Measurements from ENCODE around the gene CYP2A13.

DNA sequence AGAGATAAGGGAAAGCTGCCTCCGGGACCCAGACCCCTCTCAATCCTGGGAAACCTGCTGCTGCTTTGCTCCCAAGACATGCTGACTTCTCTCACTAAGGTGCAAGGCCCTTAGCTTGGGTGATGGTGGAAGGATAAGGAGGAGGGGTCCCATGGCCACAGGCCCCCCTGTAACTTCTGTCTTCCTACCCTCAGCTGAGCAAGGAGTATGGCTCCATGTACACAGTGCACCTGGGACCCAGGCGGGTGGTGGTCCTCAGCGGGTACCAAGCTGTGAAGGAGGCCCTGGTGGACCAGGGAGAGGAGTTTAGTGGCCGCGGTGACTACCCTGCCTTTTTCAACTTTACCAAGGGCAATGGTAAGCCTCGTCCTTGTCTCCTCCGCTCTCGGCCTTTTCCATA is 28.0 kb downstream of the CYP2A13 start:
- TF ChIP-seq, protein P1, sequence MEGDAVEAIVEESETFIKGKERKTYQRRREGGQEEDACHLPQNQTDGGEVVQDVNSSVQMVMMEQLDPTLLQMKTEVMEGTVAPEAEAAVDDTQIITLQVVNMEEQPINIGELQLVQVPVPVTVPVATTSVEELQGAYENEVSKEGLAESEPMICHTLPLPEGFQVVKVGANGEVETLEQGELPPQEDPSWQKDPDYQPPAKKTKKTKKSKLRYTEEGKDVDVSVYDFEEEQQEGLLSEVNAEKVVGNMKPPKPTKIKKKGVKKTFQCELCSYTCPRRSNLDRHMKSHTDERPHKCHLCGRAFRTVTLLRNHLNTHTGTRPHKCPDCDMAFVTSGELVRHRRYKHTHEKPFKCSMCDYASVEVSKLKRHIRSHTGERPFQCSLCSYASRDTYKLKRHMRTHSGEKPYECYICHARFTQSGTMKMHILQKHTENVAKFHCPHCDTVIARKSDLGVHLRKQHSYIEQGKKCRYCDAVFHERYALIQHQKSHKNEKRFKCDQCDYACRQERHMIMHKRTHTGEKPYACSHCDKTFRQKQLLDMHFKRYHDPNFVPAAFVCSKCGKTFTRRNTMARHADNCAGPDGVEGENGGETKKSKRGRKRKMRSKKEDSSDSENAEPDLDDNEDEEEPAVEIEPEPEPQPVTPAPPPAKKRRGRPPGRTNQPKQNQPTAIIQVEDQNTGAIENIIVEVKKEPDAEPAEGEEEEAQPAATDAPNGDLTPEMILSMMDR (IDR thresholded peaks at IDR 0.05) = no peak
- no peak for TF ChIP-seq POLR2A (IDR thresholded peaks at IDR 0.05)

Measured in body of pancreas (tissue), 4 donors.